ENCODE data around the gene RAB3B. TPM values are rescaled to one million over a fixed set of nuclear protein-coding genes. Genes with fewer than 3 reads are reported as not detected.

The RAB3B gene, protein sequence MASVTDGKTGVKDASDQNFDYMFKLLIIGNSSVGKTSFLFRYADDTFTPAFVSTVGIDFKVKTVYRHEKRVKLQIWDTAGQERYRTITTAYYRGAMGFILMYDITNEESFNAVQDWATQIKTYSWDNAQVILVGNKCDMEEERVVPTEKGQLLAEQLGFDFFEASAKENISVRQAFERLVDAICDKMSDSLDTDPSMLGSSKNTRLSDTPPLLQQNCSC
- total RNA-seq, result 24.7 and 43.3 TPM in 2 replicates

DNA sequence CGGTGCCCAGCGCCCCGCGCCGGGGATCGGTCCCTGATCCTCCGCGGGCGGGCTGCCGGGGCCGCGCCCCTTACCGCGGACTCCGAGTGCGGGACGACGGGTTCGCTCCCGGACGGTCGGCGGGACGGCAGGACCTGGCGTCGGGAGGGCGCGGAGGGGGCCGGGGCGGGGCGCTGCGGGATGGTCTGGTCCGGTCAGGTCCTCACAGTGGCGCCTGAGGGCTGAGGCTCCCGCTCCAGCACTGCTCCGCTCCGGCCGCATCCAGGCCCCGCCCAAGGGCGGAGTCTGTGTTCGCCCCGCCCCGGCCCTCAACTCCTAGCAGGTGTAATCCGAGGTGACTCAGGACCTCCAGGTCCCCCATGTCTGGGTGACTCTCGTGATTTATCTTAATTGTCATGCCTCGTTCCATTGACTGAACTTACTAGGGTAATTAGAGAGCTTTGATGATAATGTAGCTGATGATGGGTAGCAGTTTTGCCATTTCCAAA lies at the start of gene RAB3B:
TSS of gene RAB3B (minus strand) at position 223 of the 488 bp plus-strand sequence. CDS start 13,583 bp downstream, outside the sequence.

DNA sequence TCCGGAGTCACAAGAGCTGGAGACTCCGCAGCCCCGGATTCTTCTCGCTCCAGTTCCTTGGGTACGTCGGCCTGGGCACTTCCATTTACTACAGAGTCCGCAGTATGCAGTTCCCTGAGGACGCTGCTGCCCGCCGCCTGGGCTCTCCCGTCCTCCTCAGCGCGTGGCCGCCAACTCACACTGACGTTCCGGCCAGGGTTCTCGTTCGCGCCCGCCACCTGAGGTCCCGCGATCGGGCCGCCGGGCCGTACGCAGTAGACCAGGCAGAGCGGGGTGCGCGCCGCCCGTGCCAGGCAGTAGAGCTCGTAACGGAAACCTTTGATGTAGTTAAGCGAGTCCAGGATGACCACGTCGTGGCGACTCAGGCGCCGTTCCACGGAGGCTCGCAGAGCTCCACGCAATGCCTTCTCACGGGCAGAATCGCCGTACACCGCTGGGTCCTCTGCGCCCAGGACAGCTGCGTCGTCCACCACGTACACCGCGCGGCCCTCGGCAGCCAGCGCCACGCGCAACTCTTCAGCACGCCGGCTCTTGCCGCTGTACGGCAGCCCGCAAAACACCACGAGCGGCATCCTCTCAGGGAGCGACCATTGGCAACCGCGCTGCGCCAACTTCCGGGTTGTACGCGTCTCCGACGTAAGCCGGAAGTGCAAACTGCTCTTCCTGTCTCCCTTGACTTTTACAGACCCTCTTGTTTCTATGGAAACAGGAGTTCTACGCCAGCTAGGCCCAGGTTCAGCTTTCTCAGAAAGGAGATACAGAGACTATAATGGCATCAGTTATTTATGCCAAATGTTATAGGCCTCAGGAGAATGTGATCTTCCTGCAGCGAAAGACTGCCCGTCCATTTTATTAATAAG lies 42.9 kb upstream of the RAB3B start, which contains the start of gene KTI12:
TSS of gene KTI12 (minus strand) at position 621 of the 860 bp plus-strand sequence. CDS start at position 572, 49 bp downstream.

DNA sequence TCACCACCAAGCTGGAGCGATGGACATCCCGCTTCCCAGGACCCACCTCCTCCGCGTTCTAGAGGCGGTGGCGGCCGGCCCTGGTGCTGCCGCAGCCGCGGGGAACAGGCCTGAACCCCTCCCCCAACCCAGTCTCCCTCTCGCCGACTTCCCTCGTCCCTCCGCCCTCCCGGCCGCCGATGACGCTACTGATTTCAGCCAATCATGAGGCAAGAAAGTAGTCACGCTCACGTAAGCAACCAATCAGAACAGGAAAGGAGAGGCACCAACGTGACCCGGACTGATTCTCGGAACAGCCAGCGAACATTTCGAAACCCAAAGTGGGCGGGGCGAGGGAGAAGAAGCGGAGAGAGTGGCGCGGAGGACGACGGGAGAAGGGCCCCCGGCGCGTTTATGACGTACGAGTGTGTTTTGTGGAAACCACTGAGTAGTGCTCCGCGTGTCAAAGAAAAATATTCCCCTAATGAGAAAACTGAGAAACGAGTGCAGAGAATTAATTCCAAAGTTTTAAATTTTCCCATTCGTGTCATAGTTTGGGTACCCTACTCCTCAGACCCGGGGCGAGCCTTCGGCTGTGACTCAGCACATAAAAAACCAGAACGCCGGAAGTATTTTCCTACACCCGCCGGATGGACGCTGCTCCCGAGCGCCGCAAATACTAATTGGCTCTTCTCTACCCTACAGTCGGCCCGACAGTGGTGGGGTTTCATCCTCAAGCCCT lies 111.7 kb downstream of the RAB3B start, which contains the start of gene NRDC:
TSS of gene NRDC (minus strand) at position 112 of the 721 bp plus-strand sequence. CDS start 112 bp downstream, outside the sequence.

Other genes with a start within 250 kb of the RAB3B start
- 115 and 119 TPM in 2 replicates for gene NRDC, start 112.0 kb downstream of the RAB3B start, total RNA-seq
- 13.4 and 20.6 TPM in 2 replicates for gene KTI12, start 43.1 kb upstream of the RAB3B start, total RNA-seq
- 40.4 and 51.5 TPM in 2 replicates for gene TXNDC12, start 64.5 kb upstream of the RAB3B start, total RNA-seq
- gene BTF3L4, start 65.6 kb upstream of the RAB3B start, total RNA-seq, result 66.4 and 76.2 TPM in 2 replicates
- 37.3 and 47.7 TPM in 2 replicates for gene ZFYVE9, start 151.4 kb upstream of the RAB3B start, total RNA-seq